ENCODE data around the gene AP2B1. TPM values are rescaled to one million over a fixed set of nuclear protein-coding genes. Genes with fewer than 3 reads are reported as not detected.
A peak's percentile ranks its signal among the peaks of the same experiment; 100 is the strongest.

The AP2B1 gene
- polyA plus RNA-seq, 1 donor (not counting 4 experiments of a cell fraction or from before 2014, with no cell fraction given): 189 TPM

DNA sequence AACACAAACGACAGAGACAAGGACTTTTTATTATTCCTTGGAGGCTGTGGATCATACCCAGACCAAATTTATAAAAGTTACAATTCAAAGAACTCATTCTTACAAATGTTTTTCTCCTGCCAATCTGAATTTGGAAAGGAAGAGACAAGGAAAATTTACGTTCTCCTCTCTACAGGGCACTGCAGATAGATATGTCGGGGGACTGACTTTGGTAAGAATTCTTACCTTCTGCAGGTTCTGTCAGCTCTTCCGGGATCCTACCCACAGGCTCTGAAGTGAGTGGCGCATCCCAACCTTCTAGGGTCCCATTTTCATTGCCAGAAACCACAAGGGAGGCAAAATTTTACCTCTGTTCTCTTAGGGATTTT, 47.5 kb upstream of the AP2B1 start:
- Histone ChIP-seq H3K4me3 (ENCODE audit: control insufficient read depth in 2 of 3, extremely low read depth in 1 of 3, insufficient read depth in 2 of 3, low read depth in 1 of 3, low read length in 3 of 3) (no peak overlapping the region), H3K4me2 (ENCODE audit: control insufficient read depth, extremely low read depth, insufficient read depth, low read depth, low read length) (peak overlapping the region; percentile 50), H4K20me1 (ENCODE audit: control insufficient read depth, extremely low read depth, insufficient read depth, low read length) (no peaks in the 10 kb centered on the region), H3K36me3 (ENCODE audit: control insufficient read depth in 2 of 2, extremely low read depth in 1 of 2, insufficient read depth in 2 of 2, low read length in 2 of 2) (no peaks in the 10 kb centered on the region), H3K9me3 (ENCODE audit: control insufficient read depth, low read depth, low read length) (no peaks in the 10 kb centered on the region), H3K27me3 (ENCODE audit: control insufficient read depth, extremely low read depth, insufficient read depth, low read length) (no peaks in the 10 kb centered on the region), H3K79me2 (ENCODE audit: control insufficient read depth, insufficient read depth, low read length) (no peaks in the 10 kb centered on the region), H3K4me1 (ENCODE audit: control insufficient read depth, extremely low read depth, insufficient read depth, low read length) (no peaks in the 10 kb centered on the region), H2AFZ (ENCODE audit: control insufficient read depth, low read length) (no peak overlapping the region), H3K9ac (ENCODE audit: control insufficient read depth, extremely low read depth, insufficient read depth, low read length) (no peak overlapping the region), H3K27ac (ENCODE audit: control insufficient read depth, insufficient read depth, low read length) (no peak overlapping the region), H3K9me1 (ENCODE audit: control insufficient read depth, extremely low read depth, insufficient read depth, low read length) (no peaks in the 10 kb centered on the region)
- TF ChIP-seq CTCF (optimal IDR thresholded peaks at IDR 0.05 in 1 of 3, IDR thresholded peaks at IDR 0.05 in 1 of 3, conservative IDR thresholded peaks at IDR 0.05 in 1 of 3; ENCODE audit: extremely low read depth in 1 of 3, insufficient read depth in 2 of 3, low read length in 3 of 3): no peak
- no peak for TF ChIP-seq EZH2 (IDR thresholded peaks at IDR 0.05; ENCODE audit: low read length)
- dilution Hi-C loops (cut with MboI; ENCODE audit: extremely low pct_ligation_motif_present, low sequenced_read_pairs): no loop called here
- DNase-seq (ENCODE audit: low read depth, low spot score): no peak
- FAIRE-seq: no peak

GRCh38 chr17:35540589-35541404, 46.3 kb upstream of the AP2B1 start:
- no peaks in the 10 kb centered on the region for H3K9me3 ChIP-seq (ENCODE audit: control insufficient read depth, low read depth, low read length)
- H2AFZ ChIP-seq (ENCODE audit: control insufficient read depth, low read length): peak overlapping the region; percentile 41
- H3K9me1 ChIP-seq (ENCODE audit: control insufficient read depth, extremely low read depth, insufficient read depth, low read length): no peaks in the 10 kb centered on the region
- H3K79me2 ChIP-seq (ENCODE audit: control insufficient read depth, insufficient read depth, low read length): no peaks in the 10 kb centered on the region
- H3K36me3 ChIP-seq (ENCODE audit: control insufficient read depth in 2 of 2, extremely low read depth in 1 of 2, insufficient read depth in 2 of 2, low read length in 2 of 2): no peaks in the 10 kb centered on the region
- dilution Hi-C loops (cut with MboI; ENCODE audit: extremely low pct_ligation_motif_present, low sequenced_read_pairs): no loop called here
- DNase-seq (ENCODE audit: low read depth, low spot score) (no peak), FAIRE-seq (no peak)
- no peak for TF ChIP-seq EZH2 (IDR thresholded peaks at IDR 0.05; ENCODE audit: low read length)
- no peak for TF ChIP-seq CTCF (optimal IDR thresholded peaks at IDR 0.05 in 1 of 3, IDR thresholded peaks at IDR 0.05 in 1 of 3, conservative IDR thresholded peaks at IDR 0.05 in 1 of 3; ENCODE audit: extremely low read depth in 1 of 3, insufficient read depth in 2 of 3, low read length in 3 of 3)
- H3K4me1 ChIP-seq (ENCODE audit: control insufficient read depth, extremely low read depth, insufficient read depth, low read length): no peaks in the 10 kb centered on the region
- H3K27ac ChIP-seq (ENCODE audit: control insufficient read depth, insufficient read depth, low read length): no peak overlapping the region
- peak overlapping the region in 1 of 3 experiments; percentile 19 for H3K4me3 ChIP-seq (ENCODE audit: control insufficient read depth in 2 of 3, extremely low read depth in 1 of 3, insufficient read depth in 2 of 3, low read depth in 1 of 3, low read length in 3 of 3)
- H3K27me3 ChIP-seq (ENCODE audit: control insufficient read depth, extremely low read depth, insufficient read depth, low read length): no peaks in the 10 kb centered on the region
- no peak overlapping the region for H3K9ac ChIP-seq (ENCODE audit: control insufficient read depth, extremely low read depth, insufficient read depth, low read length)
- peak overlapping the region; percentile 39 for H3K4me2 ChIP-seq (ENCODE audit: control insufficient read depth, extremely low read depth, insufficient read depth, low read depth, low read length)
- H4K20me1 ChIP-seq (ENCODE audit: control insufficient read depth, extremely low read depth, insufficient read depth, low read length): no peaks in the 10 kb centered on the region
